OCI-LY3 (cell line): ENCODE measurements around the gene XPNPEP2.

ENCODE experiments used
- H2AFZ ChIP-seq: fragments of 200-600, 300-600 bp; shearing (Covaris generic); 2 replicates; pipeline ENCODE4 v1.6.0; 2014; ENCODE audit warnings: antibody characterized with exemption, low read depth, low read length
- H3K27ac ChIP-seq: fragments of 200-600, 300-600 bp; sonication (generic); 2 replicates; pipeline ENCODE4 v1.5.1; 2014; ENCODE audit warnings: mild to moderate bottlenecking, low read length, moderate library complexity, mixed read lengths
- H3K27me3 ChIP-seq: fragments of 200-600, 300-600 bp; sonication (generic); 2 replicates; pipeline ENCODE4 v1.6.1; 2014; ENCODE audit warnings: low read depth, low read length, mixed read lengths
- H3K36me3 ChIP-seq: fragments of 200-600, 300-600 bp; sonication (generic); replicated peaks from 2 replicates; pipeline ENCODE3; 2014; ENCODE audit warnings: low read depth, low read length, mixed read lengths
- H3K4me1 ChIP-seq: fragments of 300-600, 200-600 bp; sonication (generic); 2 replicates; pipeline ENCODE4 v1.6.1; 2014; ENCODE audit warnings: low read length, mixed read lengths
- H3K4me2 ChIP-seq: fragments of 200-600, 300-600 bp; sonication (generic); 2 replicates; pipeline ENCODE4 v1.6.1; 2014; ENCODE audit warnings: low read length, mixed read lengths
- H3K4me3 ChIP-seq: fragments of 300-600, 200-600 bp; sonication (generic); 2 replicates; pipeline ENCODE4 v1.5.1; 2014; ENCODE audit warnings: antibody characterized with exemption, mild to moderate bottlenecking, low read length, moderate library complexity
- H3K79me2 ChIP-seq: fragments of 300-600, 200-600 bp; shearing (Covaris generic); 2 replicates; pipeline ENCODE4 v1.6.1; 2014; ENCODE audit warnings: mild to moderate bottlenecking, low read length, mixed read lengths
- H3K9ac ChIP-seq: fragments of 300-600, 200-600 bp; shearing (Covaris generic); 2 replicates; pipeline ENCODE4 v1.6.0; 2014; ENCODE audit warnings: mild to moderate bottlenecking, low read length, moderate library complexity
- H3K9me3 ChIP-seq: fragments of 200-600, 300-600 bp; shearing (Covaris generic); 2 replicates; pipeline ENCODE4 v1.6.1; 2014; ENCODE audit warnings: low read length, mixed read lengths; ENCODE audit not compliant: insufficient read depth
- H4K20me1 ChIP-seq: fragments of 200-600, 300-600 bp; sonication (generic); 2 replicates; pipeline ENCODE4 v1.6.1; 2016; ENCODE audit warnings: low read length, mixed read lengths; ENCODE audit not compliant: insufficient read depth
- EZH2phosphoT487 ChIP-seq: fragments of 200-600 bp; shearing (Covaris generic); IDR thresholded peaks from 2 replicates; pipeline ENCODE4 v1.6.1; 2018; ENCODE audit warnings: antibody characterized with exemption, mixed run types, low read depth
- TF ChIP-seq, protein P1 (sequence below): fragments of 200-600, 300-600 bp; sonication (generic); IDR thresholded peaks from 2 replicates; pipeline ENCODE4 v1.5.1; 2014; ENCODE audit warnings: antibody characterized with exemption, low read length, low read depth

The XPNPEP2 gene

DNA sequence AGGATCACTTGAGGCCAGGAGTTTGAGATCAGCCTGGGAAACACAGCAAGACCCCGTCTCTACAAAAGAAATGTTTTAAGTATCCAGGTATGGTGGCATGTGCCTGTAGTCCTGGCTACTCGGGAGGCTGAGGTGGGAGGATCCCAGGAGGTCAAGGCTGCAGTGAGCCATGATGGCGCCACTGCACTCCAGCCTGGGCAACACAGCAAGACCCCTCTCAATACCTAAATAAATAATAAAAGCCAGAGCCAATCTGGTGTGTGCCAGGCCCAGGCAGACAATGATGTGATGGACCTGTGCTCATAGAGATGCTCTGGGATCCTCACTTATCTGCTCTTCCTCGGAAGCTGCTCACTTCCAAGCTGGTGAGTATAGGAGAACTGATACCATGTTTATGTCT is 22.8 kb downstream of the XPNPEP2 start:
- Histone ChIP-seq H4K20me1 (no peaks in the 10 kb centered on the region), H2AFZ (no peak overlapping the region), H3K4me2 (no peak overlapping the region), H3K36me3 (no peaks in the 10 kb centered on the region), H3K9ac (no peak overlapping the region), H3K4me3 (no peak overlapping the region), H3K4me1 (peaks cover 17% of the 10 kb centered on the region), H3K27me3 (no peaks in the 10 kb centered on the region), H3K9me3 (no peaks in the 10 kb centered on the region), H3K79me2 (no peaks in the 10 kb centered on the region), H3K27ac (no peak overlapping the region)
- TF ChIP-seq, protein P1, sequence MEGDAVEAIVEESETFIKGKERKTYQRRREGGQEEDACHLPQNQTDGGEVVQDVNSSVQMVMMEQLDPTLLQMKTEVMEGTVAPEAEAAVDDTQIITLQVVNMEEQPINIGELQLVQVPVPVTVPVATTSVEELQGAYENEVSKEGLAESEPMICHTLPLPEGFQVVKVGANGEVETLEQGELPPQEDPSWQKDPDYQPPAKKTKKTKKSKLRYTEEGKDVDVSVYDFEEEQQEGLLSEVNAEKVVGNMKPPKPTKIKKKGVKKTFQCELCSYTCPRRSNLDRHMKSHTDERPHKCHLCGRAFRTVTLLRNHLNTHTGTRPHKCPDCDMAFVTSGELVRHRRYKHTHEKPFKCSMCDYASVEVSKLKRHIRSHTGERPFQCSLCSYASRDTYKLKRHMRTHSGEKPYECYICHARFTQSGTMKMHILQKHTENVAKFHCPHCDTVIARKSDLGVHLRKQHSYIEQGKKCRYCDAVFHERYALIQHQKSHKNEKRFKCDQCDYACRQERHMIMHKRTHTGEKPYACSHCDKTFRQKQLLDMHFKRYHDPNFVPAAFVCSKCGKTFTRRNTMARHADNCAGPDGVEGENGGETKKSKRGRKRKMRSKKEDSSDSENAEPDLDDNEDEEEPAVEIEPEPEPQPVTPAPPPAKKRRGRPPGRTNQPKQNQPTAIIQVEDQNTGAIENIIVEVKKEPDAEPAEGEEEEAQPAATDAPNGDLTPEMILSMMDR, result no peak
- TF ChIP-seq EZH2phosphoT487, result no peak

GRCh38 chrX:129762448-129762847 is 23.7 kb downstream of the XPNPEP2 start:
- no peaks in the 10 kb centered on the region for H4K20me1 ChIP-seq
- no peak overlapping the region for H3K4me2 ChIP-seq
- H3K79me2 ChIP-seq, result no peaks in the 10 kb centered on the region
- no peak overlapping the region for H3K27ac ChIP-seq
- no peaks in the 10 kb centered on the region for H3K36me3 ChIP-seq
- peaks cover 17% of the 10 kb centered on the region for H3K4me1 ChIP-seq
- H3K9me3 ChIP-seq, result no peaks in the 10 kb centered on the region
- no peak overlapping the region for H3K9ac ChIP-seq
- H3K4me3 ChIP-seq, result no peak overlapping the region
- H3K27me3 ChIP-seq, result no peaks in the 10 kb centered on the region
- no peak overlapping the region for H2AFZ ChIP-seq
- TF ChIP-seq, protein P1, result no peak
- no peak for TF ChIP-seq EZH2phosphoT487

GRCh38 chrX:129763666-129764065 is 24.9 kb downstream of the XPNPEP2 start:
- Histone ChIP-seq H3K9ac (no peak overlapping the region), H2AFZ (no peak overlapping the region), H3K36me3 (no peaks in the 10 kb centered on the region), H3K4me3 (no peak overlapping the region), H4K20me1 (no peaks in the 10 kb centered on the region), H3K4me2 (no peak overlapping the region), H3K4me1 (peaks cover 7% of the 10 kb centered on the region; the same call in 1 of the 2 replicates), H3K27me3 (no peaks in the 10 kb centered on the region), H3K27ac (no peak overlapping the region), H3K79me2 (no peaks in the 10 kb centered on the region), H3K9me3 (no peaks in the 10 kb centered on the region)
- TF ChIP-seq, protein P1, result no peak
- TF ChIP-seq EZH2phosphoT487, result no peak

DNA sequence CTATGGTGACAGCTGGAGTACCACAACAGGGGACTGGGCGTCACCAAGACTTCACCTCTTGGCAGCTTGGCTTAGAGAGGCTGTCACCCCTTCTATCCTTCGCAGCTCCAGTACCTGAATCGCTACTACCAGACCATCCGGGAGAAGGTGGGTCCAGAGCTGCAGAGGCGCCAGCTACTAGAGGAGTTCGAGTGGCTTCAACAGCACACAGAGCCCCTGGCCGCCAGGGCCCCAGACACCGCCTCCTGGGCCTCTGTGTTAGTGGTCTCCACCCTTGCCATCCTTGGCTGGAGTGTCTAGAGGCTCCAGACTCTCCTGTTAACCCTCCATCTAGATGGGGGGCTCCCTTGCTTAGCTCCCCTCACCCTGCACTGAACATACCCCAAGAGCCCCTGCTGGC is 29.4 kb downstream of the XPNPEP2 start:
- Histone ChIP-seq H3K4me2 (no peak overlapping the region), H3K9me3 (no peaks in the 10 kb centered on the region), H3K27me3 (no peaks in the 10 kb centered on the region), H3K4me3 (no peak overlapping the region), H3K27ac (no peak overlapping the region), H3K36me3 (no peaks in the 10 kb centered on the region), H3K4me1 (peaks cover 38% of the 10 kb centered on the region), H3K9ac (no peak overlapping the region), H3K79me2 (no peaks in the 10 kb centered on the region), H2AFZ (no peak overlapping the region), H4K20me1 (no peaks in the 10 kb centered on the region)
- TF ChIP-seq, protein P1, result no peak
- no peak for TF ChIP-seq EZH2phosphoT487
